ENCODE data around the gene SLC10A4. TPM values are rescaled to one million over a fixed set of nuclear protein-coding genes. Genes with fewer than 3 reads are reported as not detected.

The SLC10A4 gene
- polyA plus RNA-seq, 3 donors, result 0.03 to 0.12 TPM; not detected in 1

GRCh38 chr4:48483777-48484493, 792 bp downstream of the SLC10A4 start:
- no peak overlapping the region for H3K27ac ChIP-seq (ENCODE audit: low read depth, low read length)
- WGBS, 3 donors, result 4 to 10% (median 8%) methylated on average over 55 to 66 of the region's 66 CpGs

DNA sequence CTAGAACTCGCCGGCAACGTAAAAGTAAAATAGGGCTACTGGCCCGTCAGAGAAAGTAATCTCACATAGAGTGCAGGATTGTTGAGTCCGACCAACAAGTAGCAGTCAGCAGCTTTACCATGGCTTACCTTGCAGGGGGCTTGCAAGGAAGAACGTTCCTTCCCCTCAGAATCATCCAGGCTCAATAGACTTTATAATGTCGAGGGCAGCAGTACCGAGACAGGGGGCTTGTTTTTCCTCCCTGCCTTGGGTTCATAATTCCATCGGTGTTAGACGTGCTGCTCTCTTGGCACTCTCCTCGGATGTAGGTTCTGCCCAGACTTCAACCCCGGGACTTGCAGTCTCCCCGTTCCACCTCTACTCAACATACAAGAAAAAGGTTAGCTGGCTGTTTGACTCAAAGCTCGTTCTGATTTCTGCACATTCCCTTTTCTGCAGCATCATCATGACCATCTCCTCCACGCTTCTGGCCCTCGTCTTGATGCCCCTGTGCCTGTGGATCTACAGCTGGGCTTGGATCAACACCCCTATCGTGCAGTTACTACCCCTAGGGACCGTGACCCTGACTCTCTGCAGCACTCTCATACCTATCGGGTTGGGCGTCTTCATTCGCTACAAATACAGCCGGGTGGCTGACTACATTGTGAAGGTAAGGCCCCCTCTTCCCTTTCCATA, 1.5 kb downstream of the SLC10A4 start:
- H3K27ac ChIP-seq (ENCODE audit: low read depth, low read length), result no peak overlapping the region
- WGBS, 3 donors, result 26 to 33% (median 32%) methylated on average over 22 of the region's 22 CpGs

DNA sequence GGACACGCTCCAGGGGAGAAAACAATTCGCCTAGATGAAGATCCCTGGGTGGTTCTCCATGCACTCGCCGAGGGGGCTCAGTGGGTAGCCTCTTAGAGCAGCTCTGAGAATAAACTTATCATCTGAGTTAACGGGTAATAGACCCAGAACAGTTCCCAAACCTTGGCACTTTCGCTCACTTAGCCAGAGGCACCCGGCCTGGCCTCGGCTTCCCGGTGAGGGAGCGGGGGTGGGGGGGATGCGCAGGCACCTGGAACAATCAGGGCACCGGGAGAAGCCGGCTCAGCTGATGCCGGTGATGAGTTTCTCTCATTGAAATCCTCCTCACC, 6.5 kb downstream of the SLC10A4 start:
- H3K27ac ChIP-seq (ENCODE audit: low read depth, low read length), result no peak overlapping the region
- WGBS, 3 donors, result 10 to 22% (median 16%) methylated on average over 14 of the region's 14 CpGs

- 2 to 6% (median 5%) methylated on average over 72 to 80 of the region's 80 CpGs for WGBS, 3 donors
- H3K27ac ChIP-seq (ENCODE audit: low read depth, low read length), result no peak within 1 kb of the TSS
These were observed 7.0 kb downstream of the SLC10A4 start, which contains the start of gene ZAR1 for GRCh38 chr4:48490012-48490679. Gene ZAR1 (plus strand): TSS chr4:48490252. CDS start chr4:48490292, 40 bp downstream.

GRCh38 chr4:48490680-48491513, 7.8 kb downstream of the SLC10A4 start:
- H3K27ac ChIP-seq (ENCODE audit: low read depth, low read length), result no peak overlapping the region
- 6 to 16% (median 12%) methylated on average over 65 to 104 of the region's 104 CpGs for WGBS, 3 donors

DNA sequence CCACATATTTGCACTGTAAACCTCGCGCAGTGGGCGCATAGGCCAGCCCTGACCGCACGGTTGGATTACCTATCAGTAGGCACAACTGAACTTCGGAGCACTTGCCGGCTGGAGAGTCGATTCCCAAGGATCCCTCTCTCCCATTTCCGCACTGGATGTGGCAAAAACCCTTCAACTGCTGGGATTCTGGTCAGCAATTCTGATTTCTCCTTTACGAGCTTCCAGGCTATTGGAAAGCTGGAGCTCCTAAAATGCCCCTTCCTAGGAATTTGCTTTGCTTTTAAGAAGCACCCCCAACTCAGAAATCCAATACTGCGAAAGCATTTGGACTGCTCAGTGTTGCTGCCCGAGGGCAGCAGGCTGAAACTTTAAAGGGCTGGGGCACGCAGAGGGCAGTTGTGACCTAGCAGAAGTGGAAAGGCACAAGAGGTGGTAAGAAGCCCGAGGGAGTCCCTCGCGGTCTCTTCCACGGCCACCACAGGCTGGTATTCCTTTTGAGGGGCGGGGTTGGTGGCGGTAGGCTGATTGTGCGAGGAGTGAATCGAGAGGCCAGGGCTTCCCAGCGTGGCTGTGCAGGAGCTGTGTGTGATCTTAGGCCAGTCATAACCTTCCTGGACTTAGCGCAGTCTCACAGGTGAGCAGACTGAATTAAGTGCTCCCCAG, 8.5 kb downstream of the SLC10A4 start:
- no peak overlapping the region for H3K27ac ChIP-seq (ENCODE audit: low read depth, low read length)
- 63 to 75% (median 73%) methylated on average over 22 to 23 of the region's 23 CpGs for WGBS, 3 donors

GRCh38 chr4:48493452-48494100, 10.4 kb downstream of the SLC10A4 start:
- no peak overlapping the region for H3K27ac ChIP-seq (ENCODE audit: low read depth, low read length)
- WGBS, 3 donors, result 71 to 77% (median 75%) methylated on average over 4 of the region's 4 CpGs

DNA sequence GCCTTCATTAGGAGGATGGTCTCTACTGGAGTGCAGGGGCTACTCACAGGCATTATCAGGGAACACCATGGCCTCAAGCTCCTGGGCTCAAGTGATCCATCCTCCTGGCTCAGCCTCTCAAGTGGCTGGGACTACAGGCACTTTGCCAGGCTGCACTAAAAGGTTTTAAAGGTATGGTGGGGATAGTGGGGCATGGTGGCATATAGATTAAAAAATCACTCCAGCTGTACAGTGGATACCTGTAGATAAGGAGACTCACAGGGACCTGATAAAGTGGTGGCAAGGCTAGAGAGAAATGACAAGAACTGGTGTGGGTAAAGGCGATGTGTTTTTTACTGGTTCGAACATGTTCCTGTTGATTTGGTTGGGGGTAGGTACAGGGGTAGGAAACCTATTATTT, 12.8 kb downstream of the SLC10A4 start:
- 96 to 99% (median 98%) methylated on average over 2 of the region's 2 CpGs for WGBS, 3 donors
- no peak overlapping the region for H3K27ac ChIP-seq (ENCODE audit: low read depth, low read length)

GRCh38 chr4:48498895-48499294, 15.8 kb downstream of the SLC10A4 start:
- 75 to 95% (median 93%) methylated on average over 4 of the region's 4 CpGs for WGBS, 3 donors
- no peak overlapping the region for H3K27ac ChIP-seq (ENCODE audit: low read depth, low read length)

- 86 to 89% (median 89%) methylated on average over 3 of the region's 3 CpGs for WGBS, 3 donors
- no peak overlapping the region for H3K27ac ChIP-seq (ENCODE audit: low read depth, low read length)
These were observed 16.5 kb downstream of the SLC10A4 start for GRCh38 chr4:48499551-48500066.

- WGBS, 3 donors, result 61 to 68% (median 67%) methylated on average over 4 of the region's 4 CpGs
- H3K27ac ChIP-seq (ENCODE audit: low read depth, low read length), result no peak overlapping the region
These were observed 20.3 kb downstream of the SLC10A4 start for GRCh38 chr4:48503233-48504025.

DNA sequence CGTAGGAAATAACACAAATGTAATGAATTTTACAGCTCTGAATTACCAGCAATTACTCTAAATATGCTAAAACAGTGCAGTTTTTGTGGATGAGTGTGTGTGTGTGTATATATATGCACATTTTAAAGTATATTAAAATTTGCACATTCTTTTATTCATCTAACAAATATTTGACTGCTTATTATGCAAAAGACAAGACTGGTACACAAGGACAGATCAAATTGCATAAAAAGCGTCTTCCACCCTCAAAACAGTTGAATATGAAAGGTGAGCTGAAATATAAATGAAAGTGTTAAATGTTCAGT, 20.8 kb downstream of the SLC10A4 start:
- H3K27ac ChIP-seq (ENCODE audit: low read depth, low read length), result no peak overlapping the region
- WGBS, 3 donors, result 92 to 98% (median 96%) methylated on average over 2 of the region's 2 CpGs

DNA sequence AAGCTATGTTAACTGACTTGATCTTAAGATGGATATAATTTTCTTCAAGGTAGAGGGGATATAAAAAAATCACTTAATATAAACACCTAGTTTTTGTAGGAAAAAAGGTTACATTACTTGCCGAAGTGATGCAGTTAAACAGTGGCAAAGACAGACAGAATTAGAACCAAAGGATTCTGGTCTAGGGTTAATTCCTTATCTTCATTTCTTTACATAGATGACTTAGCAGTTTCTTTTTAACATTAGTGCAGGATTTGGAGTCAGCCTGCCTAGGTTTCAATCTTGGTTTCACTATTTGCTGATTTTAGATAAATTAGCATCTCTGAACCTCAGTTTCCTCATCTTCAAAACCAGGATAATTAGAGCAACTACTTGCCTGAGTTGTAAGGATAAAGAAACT, 21.2 kb downstream of the SLC10A4 start:
- H3K27ac ChIP-seq (ENCODE audit: low read depth, low read length), result no peak overlapping the region
- WGBS, 3 donors, result 50 to 63% (median 59%) methylated on average over 1 of the region's 1 CpG

DNA sequence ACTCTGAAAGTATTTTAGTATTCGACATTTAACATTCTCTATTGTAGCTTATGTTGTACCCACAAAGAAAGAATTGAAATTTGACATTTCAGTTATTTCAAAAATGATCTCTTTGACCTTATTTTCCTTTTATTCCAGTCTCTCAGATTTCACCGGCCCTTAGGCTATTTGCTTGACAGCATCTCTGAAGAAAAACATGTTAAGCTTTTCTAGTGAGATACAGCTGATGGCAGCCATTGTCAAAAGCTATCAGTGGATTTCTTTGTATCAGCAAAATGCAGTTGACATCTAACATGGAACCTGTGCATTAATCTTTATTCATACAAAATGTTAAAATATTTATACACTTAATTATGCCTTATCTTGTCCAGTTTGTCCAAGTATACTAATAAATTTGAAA, 23.6 kb downstream of the SLC10A4 start:
- H3K27ac ChIP-seq (ENCODE audit: low read depth, low read length), result no peak overlapping the region
- WGBS, 3 donors, result 92 to 96% (median 95%) methylated on average over 2 of the region's 2 CpGs

GRCh38 chr4:48509543-48509942, 26.4 kb downstream of the SLC10A4 start:
- no peak overlapping the region for H3K27ac ChIP-seq (ENCODE audit: low read depth, low read length)

DNA sequence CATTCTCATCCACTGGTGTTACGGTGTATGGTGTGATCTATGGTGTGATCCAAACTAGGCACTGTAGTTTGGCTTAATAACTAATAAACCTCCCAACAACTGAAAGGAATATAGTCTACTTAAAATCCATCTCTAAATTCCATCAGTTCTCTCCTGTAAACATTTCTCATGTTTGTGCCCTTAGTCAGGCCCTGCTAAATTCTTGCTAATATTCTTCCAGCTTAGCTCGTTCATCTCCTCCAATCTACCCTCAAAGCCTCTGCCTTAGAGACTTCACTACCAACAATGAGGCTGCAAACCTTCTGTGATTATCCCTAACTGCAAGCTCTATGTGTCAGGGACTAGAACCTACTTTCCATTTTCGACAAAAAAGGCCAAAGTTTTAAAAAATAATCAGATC, 35.0 kb downstream of the SLC10A4 start:
- no peak overlapping the region for H3K27ac ChIP-seq (ENCODE audit: low read depth, low read length)
- WGBS, 3 donors, result 93 to 97% (median 96%) methylated on average over 3 of the region's 3 CpGs

GRCh38 chr4:48526406-48526805, 43.3 kb downstream of the SLC10A4 start:
- WGBS, 3 donors, result 79 to 89% (median 89%) methylated on average over 1 of the region's 1 CpG
- no peak overlapping the region for H3K27ac ChIP-seq (ENCODE audit: low read depth, low read length)
